H1 (cell line): ENCODE measurements around the gene ARHGAP10. TPM values are rescaled to one million over a fixed set of nuclear protein-coding genes. Genes with fewer than 3 reads are reported as not detected.

Source experiments
- CTCF ChIA-PET: fragments of 300-600 bp; sonication (Branson Sonifier 250); formaldehyde crosslinking; loops from one replicate; lab custom pipeline; 2021; ENCODE audit not compliant: partially characterized antibody; lab: Charles Lee
- POLR2A ChIA-PET: fragments of 300-600 bp; sonication (Branson Sonifier 250); formaldehyde crosslinking; loops from one replicate; lab custom pipeline; 2021; ENCODE audit warnings: inconsistent platforms; ENCODE audit not compliant: partially characterized antibody; lab: Charles Lee
- DNase-seq, 2 experiments: peaks; one replicate each; pipeline versions ENCODE4 v3.0.0 to v3.0.0-alpha.2; 2010 to 2022; ENCODE audit warnings: low spot score in 2 of 2, low read depth in 1 of 2, mixed read lengths in 1 of 2
- FAIRE-seq: peaks from 2 replicates; lab custom pipeline; 2011; peaks lifted over from hg19 to GRCh38; lab: Jason Lieb, UNC
- H2AFZ ChIP-seq: 2 replicates; pipeline ENCODE4 v1.8.1; 2012; ENCODE audit warnings: low read length, inconsistent platforms
- H2AK5ac ChIP-seq: 2 replicates; pipeline ENCODE4 v1.6.1; 2013; ENCODE audit warnings: low read depth, low read length
- H2BK120ac ChIP-seq: replicated peaks from 2 replicates; pipeline ENCODE3; 2013; ENCODE audit warnings: low read depth, low read length, inconsistent platforms
- H2BK12ac ChIP-seq: 2 replicates; pipeline ENCODE4 v1.6.1; 2013; ENCODE audit warnings: low read depth, low read length
- H2BK15ac ChIP-seq: 2 replicates; pipeline ENCODE4 v1.6.1; 2013; ENCODE audit warnings: low read length
- H2BK20ac ChIP-seq: 2 replicates; pipeline ENCODE4 v1.6.1; 2013; ENCODE audit warnings: low read length
- H2BK5ac ChIP-seq: 2 replicates; pipeline ENCODE4 v1.6.1; 2013; ENCODE audit warnings: low read depth, low read length
- H3K14ac ChIP-seq: 2 replicates; pipeline ENCODE4 v1.6.1; 2013; ENCODE audit warnings: inconsistent platforms; ENCODE audit not compliant: insufficient read length
- H3K18ac ChIP-seq: 2 replicates; pipeline ENCODE4 v1.6.1; 2013; ENCODE audit warnings: low read length; ENCODE audit errors: extremely low read depth
- H3K23ac ChIP-seq: 2 replicates; pipeline ENCODE4 v1.6.1; 2013; ENCODE audit warnings: inconsistent platforms; ENCODE audit not compliant: insufficient read length
- H3K23me2 ChIP-seq: 2 replicates; pipeline ENCODE4 v1.6.1; 2013; ENCODE audit warnings: low read depth, low read length
- H3K27ac ChIP-seq: 2 replicates; pipeline ENCODE4 v1.6.1; 2011; ENCODE audit warnings: low read depth, low read length, inconsistent platforms
- H3K27me3 ChIP-seq, 4 experiments: replicated peaks in 1 of 4; 1 replicate in 1 of 4; 2 replicates in 3 of 4; pipeline versions ENCODE4 v1.6.1 to v1.8.1; 2011 to 2013; ENCODE audit warnings: low read length in 3 of 4, mild to moderate bottlenecking in 3 of 4, inconsistent platforms in 2 of 4, mixed read lengths in 2 of 4, moderate library complexity in 1 of 4; ENCODE audit not compliant: control insufficient read depth in 3 of 4, insufficient read depth in 3 of 4; ENCODE audit errors: extremely low read depth in 1 of 4
- H3K36me3 ChIP-seq, 4 experiments: 2 replicates each; pipeline versions ENCODE4 v1.6.1 to v1.8.1; 2011 to 2013; ENCODE audit warnings: mild to moderate bottlenecking in 4 of 4, low read length in 3 of 4, moderate library complexity in 2 of 4, control low read depth in 1 of 4, inconsistent platforms in 1 of 4; ENCODE audit not compliant: insufficient read depth in 4 of 4, control insufficient read depth in 2 of 4
- H3K4ac ChIP-seq: replicated peaks from 2 replicates; pipeline ENCODE3; 2013; ENCODE audit warnings: low read length, low read depth, mixed read lengths, inconsistent platforms; ENCODE audit not compliant: insufficient read length
- H3K4me1 ChIP-seq, 4 experiments: replicated peaks in 1 of 4; 1 replicate in 1 of 4; 2 replicates in 3 of 4; pipeline versions ENCODE4 v1.6.1 to v1.8.1; 2011 to 2013; ENCODE audit warnings: low read length in 3 of 4, inconsistent platforms in 2 of 4, mixed read lengths in 1 of 4; ENCODE audit not compliant: insufficient read depth in 4 of 4, control insufficient read depth in 3 of 4
- H3K4me2 ChIP-seq, 2 experiments: 2 replicates each; pipeline versions ENCODE4 v1.6.1 to v1.8.1; 2011 to 2013; ENCODE audit warnings: low read depth in 2 of 2, low read length in 2 of 2, control low read depth in 1 of 2, inconsistent platforms in 1 of 2, mild to moderate bottlenecking in 1 of 2; ENCODE audit not compliant: insufficient read depth in 1 of 2
- H3K4me3 ChIP-seq, 4 experiments: fragments of 200-600, 300-600 bp in 1 of 4; sonication (generic), shearing (Covaris generic), sonication (Bioruptor Twin) in 1 of 4; 2 replicates each; pipeline versions ENCODE4 v1.5.1 to v1.8.1; 2011 to 2016; ENCODE audit warnings: low read length in 4 of 4, low read depth in 3 of 4, control low read depth in 2 of 4, inconsistent platforms in 2 of 4, mild to moderate bottlenecking in 2 of 4, mixed read lengths in 1 of 4, moderate library complexity in 1 of 4; ENCODE audit not compliant: insufficient read depth in 2 of 4; ENCODE audit errors: extremely low read depth in 1 of 4
- H3K56ac ChIP-seq: replicated peaks from 2 replicates; pipeline ENCODE3; 2013; ENCODE audit warnings: low read depth, mild to moderate bottlenecking, mixed read lengths, low read length, inconsistent platforms; ENCODE audit not compliant: insufficient read length
- H3K79me1 ChIP-seq: 2 replicates; pipeline ENCODE4 v1.6.1; 2013; ENCODE audit warnings: low read depth, low read length, control low read depth
- H3K79me2 ChIP-seq, 2 experiments: 2 replicates each; pipeline versions ENCODE4 v1.6.1 to v1.8.1; 2012 to 2013; ENCODE audit warnings: low read length in 2 of 2, mild to moderate bottlenecking in 2 of 2, inconsistent platforms in 1 of 2; ENCODE audit not compliant: insufficient read depth in 2 of 2, control insufficient read depth in 1 of 2
- H3K9ac ChIP-seq, 4 experiments: replicated peaks in 1 of 4; 1 replicate in 1 of 4; 2 replicates in 3 of 4; pipeline versions ENCODE4 v1.6.1 to v1.8.1; 2011 to 2013; ENCODE audit warnings: low read depth in 3 of 4, low read length in 3 of 4, control low read depth in 2 of 4, mild to moderate bottlenecking in 2 of 4, moderate library complexity in 2 of 4, inconsistent platforms in 1 of 4; ENCODE audit errors: extremely low read depth in 1 of 4
- H3K9me3 ChIP-seq, 2 experiments: 2 replicates each; pipeline versions ENCODE4 v1.6.1 to v1.8.1; 2012 to 2013; ENCODE audit warnings: mild to moderate bottlenecking in 2 of 2, moderate library complexity in 2 of 2, control low read depth in 1 of 2, inconsistent platforms in 1 of 2, low read depth in 1 of 2, low read length in 1 of 2, mixed read lengths in 1 of 2; ENCODE audit not compliant: insufficient read depth in 2 of 2
- H4K20me1 ChIP-seq, 2 experiments: replicated peaks in 1 of 2; 2 replicates each; pipeline versions ENCODE3 to v1.8.1; 2011 to 2013; ENCODE audit warnings: inconsistent platforms in 2 of 2, low read length in 2 of 2, mild to moderate bottlenecking in 1 of 2; ENCODE audit not compliant: insufficient read depth in 2 of 2, control insufficient read depth in 1 of 2
- H4K5ac ChIP-seq: 2 replicates; pipeline ENCODE4 v1.6.1; 2013; ENCODE audit warnings: low read length, low read depth, mixed read lengths, inconsistent platforms; ENCODE audit not compliant: insufficient read length
- H4K8ac ChIP-seq: 2 replicates; pipeline ENCODE4 v1.8.0; 2013; ENCODE audit warnings: mild to moderate bottlenecking, moderate library complexity, low read length, inconsistent platforms; ENCODE audit not compliant: insufficient read depth; ENCODE audit errors: extremely low read depth
- H4K91ac ChIP-seq: replicated peaks from 2 replicates; pipeline ENCODE3; 2013; ENCODE audit warnings: low read length, mixed read lengths, inconsistent platforms; ENCODE audit not compliant: insufficient read length
- CEBPB ChIP-seq: IDR thresholded peaks from 2 replicates; pipeline ENCODE4 v1.6.1; 2012; ENCODE audit warnings: low read depth, low read length
- CTBP2 ChIP-seq: IDR thresholded peaks from 2 replicates; pipeline ENCODE4 v1.7.0; 2011; ENCODE audit warnings: borderline replicate concordance, mild to moderate bottlenecking, moderate library complexity, mixed read lengths, low read length; ENCODE audit not compliant: insufficient read depth, insufficient read length
- HDAC6 ChIP-seq: IDR thresholded peaks from one replicate; pipeline ENCODE4 v1.7.1; 2012; ENCODE audit warnings: low read depth, mild to moderate bottlenecking, inconsistent platforms, low read length, moderate library complexity
- NANOG ChIP-seq: IDR thresholded peaks from 2 replicates; pipeline ENCODE4 v1.6.1; 2011; ENCODE audit warnings: low read length, low read depth, mild to moderate bottlenecking, inconsistent platforms; ENCODE audit not compliant: insufficient read depth, poor library complexity, severe bottlenecking
- PHF8 ChIP-seq: fragments of 200-600 bp; sonication (generic); conservative IDR thresholded peaks from 2 replicates; pipeline ENCODE4 v1.7.1; 2012; ENCODE audit warnings: low read depth, mild to moderate bottlenecking, inconsistent platforms, low read length, moderate library complexity
- RAD21 ChIP-seq, 2 experiments: IDR thresholded peaks in 1 of 2; conservative IDR thresholded peaks in 1 of 2; 2 replicates each; pipeline ENCODE4 v1.6.1; 2011; ENCODE audit warnings: low read depth in 2 of 2, low read length in 2 of 2, improper control_type of control experiment in 1 of 2, inconsistent platforms in 1 of 2, mild to moderate bottlenecking in 1 of 2, moderate library complexity in 1 of 2
- RBBP5 ChIP-seq: IDR thresholded peaks from 2 replicates; pipeline ENCODE4 v1.7.1; 2012; ENCODE audit warnings: low read depth, mild to moderate bottlenecking, inconsistent platforms, low read length, moderate library complexity, borderline replicate concordance
- SP2 ChIP-seq: IDR thresholded peaks from 2 replicates; pipeline ENCODE4 v1.6.1; 2012; ENCODE audit warnings: mild to moderate bottlenecking, low read length, inconsistent platforms
- SUZ12 ChIP-seq: fragments of 200-600 bp; sonication (generic); IDR thresholded peaks from 2 replicates; pipeline ENCODE4 v1.6.1; 2012; ENCODE audit warnings: mild to moderate bottlenecking, inconsistent platforms, low read length, moderate library complexity, mixed read lengths
- TCF12 ChIP-seq: IDR thresholded peaks from 2 replicates; pipeline ENCODE4 v1.6.1; 2011; ENCODE audit warnings: low read depth, mild to moderate bottlenecking, low read length
- WGBS, 2 experiments: shearing (Covaris generic) in 1 of 2; methylation state at CpG; one replicate each; pipeline versions ENCODE4 v1.1.6 to v1.1.7; 2013 to 2015; ENCODE audit warnings: low lambda C conversion rate in 2 of 2, mixed read lengths in 2 of 2, inconsistent platforms in 1 of 2, low coverage in 1 of 2, missing lambda C conversion rate in 1 of 2; ENCODE audit not compliant: insufficient replicate concordance in 2 of 2, insufficient coverage in 1 of 2, insufficient read length in 1 of 2; ENCODE audit errors: extremely low coverage in 1 of 2, missing lambda C conversion rate in 1 of 2; 5-methylcytosine and 5-hydroxymethylcytosine counted together
- polyA plus RNA-seq, 7 experiments: library from polyadenylated mRNA; depleted of rRNA in 3 of 7; stranded (reverse) in 5 of 7; unstranded in 2 of 7; fragments of >200 nt in 5 of 7; fragments of 200-250 nt in 2 of 7; gene quantifications; 1 replicate in 5 of 7; 2 replicates in 1 of 7; 4 replicates in 1 of 7; pipeline versions ENCODE4 v1.2.1 to v1.2.3, GENCODE V29; 2011 to 2013; ENCODE audit warnings: missing spikeins in 2 of 7, mixed read lengths in 2 of 7
- total RNA-seq: library from RNA; stranded (reverse); fragmentation: NEBNext Ultra II Directional; extraction: Animal tissue kit (Norgen Biotek cat#: 25700); gene quantifications from 2 replicates; pipeline ENCODE4 v1.2.1, GENCODE V29; 2021

ARHGAP10 gene
- total and polyA plus RNA-seq, 2 of the 8 experiments (the other 6 are each of a cell fraction or from before 2014, with no cell fraction given): 3.7 to 6.1 TPM

DNA sequence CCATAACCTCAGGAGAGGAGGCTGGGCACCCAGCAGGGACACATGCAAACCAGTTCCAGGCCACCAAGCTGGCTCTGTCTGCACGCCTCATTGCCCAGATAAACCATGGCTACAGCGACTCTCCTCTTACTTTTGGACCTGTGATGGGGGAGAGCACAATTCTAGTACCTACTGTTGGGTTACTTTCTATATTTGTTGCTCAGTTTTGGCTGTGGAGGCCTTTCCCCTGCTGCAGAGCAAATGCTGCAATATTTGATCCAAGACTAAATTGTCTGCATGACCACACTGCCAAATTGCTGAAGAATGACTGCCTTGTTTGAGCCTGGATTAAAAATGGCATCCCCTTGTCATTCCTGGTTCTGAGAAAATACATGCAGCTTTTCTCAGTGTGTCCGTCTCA lies 253.5 kb downstream of the ARHGAP10 start:
- DNase-seq (no peak), FAIRE-seq (no peak)
- H2AFZ ChIP-seq: no peak overlapping the region
- no peak overlapping the region for H3K56ac ChIP-seq
- no peak overlapping the region for H3K27ac ChIP-seq
- no peak overlapping the region for H4K91ac ChIP-seq
- ChIA-PET POLR2A (interaction anchor here (0.6 kb wide), 1 partner anchor 49 kb away, joined by 3 read pairs; no protein-coding TSS in a partner anchor), CTCF (interaction anchor here (0.5 to 3.5 kb wide), 9 partner anchors 8 to 442 kb away, joined by 3 to 11 read pairs (median 3); no protein-coding TSS in a partner anchor)
- 96% methylated on average over 3 of the region's 3 CpGs; no CpG with 5 or more reads in 1 of the 2 experiments for WGBS, 2 experiments
- no peak overlapping the region for H2BK120ac ChIP-seq
- H3K36me3 ChIP-seq: no peaks in the 10 kb centered on the region
- H2BK20ac ChIP-seq: no peak overlapping the region
- no peak overlapping the region for H2AK5ac ChIP-seq
- H3K4ac ChIP-seq: no peak overlapping the region
- H3K9ac ChIP-seq: no peak overlapping the region
- H4K20me1 ChIP-seq: no peaks in the 10 kb centered on the region
- H3K23me2 ChIP-seq: no peaks in the 10 kb centered on the region
- H3K27me3 ChIP-seq: no peaks in the 10 kb centered on the region
- no peaks in the 10 kb centered on the region for H3K79me2 ChIP-seq
- H3K4me1 ChIP-seq: peaks cover 0 to 20% (median 12%) of the 10 kb centered on the region in 4 experiments; a peak in 5 of 7 replicates
- TF ChIP-seq PHF8 (no peak), RBBP5 (no peak), CEBPB (no peak), SUZ12 (no peak), CTBP2 (no peak), HDAC6 (no peak), TCF12 (no peak), SP2 (no peak), NANOG (no peak), RAD21 (IDR thresholded peaks at IDR 0.05 in 1 of 2, conservative IDR thresholded peaks at IDR 0.05 in 1 of 2; ENCODE audit: low read depth in 2 of 2, low read length in 2 of 2) (no peak)
- no peak overlapping the region for H2BK5ac ChIP-seq
- H3K23ac ChIP-seq: no peak overlapping the region
- H4K8ac ChIP-seq: no peak overlapping the region
- H4K5ac ChIP-seq: no peak overlapping the region
- H2BK12ac ChIP-seq: no peak overlapping the region
- no peak overlapping the region for H3K18ac ChIP-seq
- no peak overlapping the region for H3K14ac ChIP-seq
- no peaks in the 10 kb centered on the region; the same call in 1 of the 2 replicates for H3K79me1 ChIP-seq
- no peak overlapping the region for H3K4me2 ChIP-seq
- no peaks in the 10 kb centered on the region for H3K9me3 ChIP-seq
- H2BK15ac ChIP-seq: no peak overlapping the region
- H3K4me3 ChIP-seq: no peak overlapping the region
